GM06990 (cell line): Measurements from ENCODE around the gene CHPF2.
A peak's percentile ranks its signal among the peaks of the same experiment; 100 is the strongest.

Source experiments
- DNase-seq: peaks from one replicate; pipeline ENCODE4 v3.0.0-alpha.2; 2011; ENCODE audit not compliant: insufficient read length; ENCODE audit errors: extremely low read depth
- H3K27me3 ChIP-seq: replicated peaks from 2 replicates; pipeline ENCODE4 v1.6.0; 2011; ENCODE audit warnings: low read length; ENCODE audit not compliant: control insufficient read depth, insufficient read depth
- H3K36me3 ChIP-seq: 2 replicates; pipeline ENCODE4 v1.5.1; 2011; ENCODE audit warnings: low read length; ENCODE audit not compliant: control insufficient read depth, insufficient read depth
- H3K4me3 ChIP-seq: replicated peaks from 2 replicates; pipeline ENCODE4 v1.5.1; 2011; ENCODE audit warnings: low read depth, mild to moderate bottlenecking, control low read depth, low read length
- CTCF ChIP-seq: IDR thresholded peaks from 2 replicates; pipeline ENCODE4 v1.5.1; 2011; ENCODE audit warnings: low read length, control low read depth, mild to moderate bottlenecking, inconsistent platforms; ENCODE audit not compliant: insufficient read depth, poor library complexity, severe bottlenecking

Gene CHPF2

GRCh38 chr7:151276666-151277590, 44.6 kb downstream of the CHPF2 start:
- Histone ChIP-seq H3K36me3 (no peaks in the 10 kb centered on the region), H3K27me3 (no peaks in the 10 kb centered on the region; the same call in none of the 2 replicates), H3K4me3 (peak overlapping the region; percentile 42)
- peak; percentile 55 for DNase-seq
- no peak for TF ChIP-seq CTCF

GRCh38 chr7:151277631-151278030, 45.3 kb downstream of the CHPF2 start:
- Histone ChIP-seq H3K36me3 (no peaks in the 10 kb centered on the region), H3K4me3 (no peak overlapping the region), H3K27me3 (no peaks in the 10 kb centered on the region; the same call in none of the 2 replicates)
- no peak for TF ChIP-seq CTCF
- no peak for DNase-seq

- TF ChIP-seq CTCF = no peak
- no peaks in the 10 kb centered on the region for H3K36me3 ChIP-seq
- no peak overlapping the region for H3K4me3 ChIP-seq
- DNase-seq = no peak
- no peaks in the 10 kb centered on the region; the same call in none of the 2 replicates for H3K27me3 ChIP-seq
Observed at GRCh38 chr7:151278949-151279348, 46.7 kb downstream of the CHPF2 start.

GRCh38 chr7:151279868-151280267, 47.6 kb downstream of the CHPF2 start:
- no peak for DNase-seq
- H3K4me3 ChIP-seq = no peak overlapping the region
- no peaks in the 10 kb centered on the region; the same call in none of the 2 replicates for H3K27me3 ChIP-seq
- no peak for TF ChIP-seq CTCF
- no peaks in the 10 kb centered on the region for H3K36me3 ChIP-seq

GRCh38 chr7:151280388-151281019, 48.2 kb downstream of the CHPF2 start:
- Histone ChIP-seq H3K27me3 (no peaks in the 10 kb centered on the region; the same call in none of the 2 replicates), H3K4me3 (no peak overlapping the region), H3K36me3 (no peaks in the 10 kb centered on the region)
- DNase-seq = no peak
- TF ChIP-seq CTCF = no peak
